Stimulated activated CD4-positive, alpha-beta T cell treated with anti-CD3 and anti-CD28 coated beads, TNF-alpha, amount 100 ng/mL, for 24 hours (primary cell): ENCODE measurements around the gene MED26.

Experiments used
- DNase-seq, 3 experiments: peaks; one replicate each; pipeline ENCODE4 v3.0.0-alpha.2; 2020; ENCODE audit warnings: low read depth in 3 of 3

MED26 gene

GRCh38 chr19:16542045-16542909 lies 85.7 kb downstream of the MED26 start, which contains the start of gene CHERP:
CHERP (minus strand) TSS chr19:16542437; CDS start chr19:16542378, 59 bp downstream.
- peak; percentile 87 to 92 (median 89) for DNase-seq

GRCh38 chr19:16541526-16542044 lies 86.4 kb downstream of the MED26 start:
- DNase-seq: no peak

- no peak for DNase-seq
Observed at GRCh38 chr19:16540948-16541347, 87.1 kb downstream of the MED26 start.

GRCh38 chr19:16537111-16537510 lies 90.9 kb downstream of the MED26 start:
- no peak for DNase-seq

GRCh38 chr19:16536130-16536529 lies 91.9 kb downstream of the MED26 start:
- no peak for DNase-seq

GRCh38 chr19:16535381-16535780 lies 92.6 kb downstream of the MED26 start:
- no peak for DNase-seq

GRCh38 chr19:16532440-16533234 lies 95.4 kb downstream of the MED26 start:
- DNase-seq: no peak

- no peak for DNase-seq
Observed at GRCh38 chr19:16531380-16531669, 96.7 kb downstream of the MED26 start.

GRCh38 chr19:16530540-16531379 lies 97.2 kb downstream of the MED26 start:
- no peak for DNase-seq

- DNase-seq: no peak
Observed at GRCh38 chr19:16529466-16530144, 98.4 kb downstream of the MED26 start.

GRCh38 chr19:16527971-16528521 lies 100.0 kb downstream of the MED26 start:
- peak in 2 of 3 experiments; percentile 22 to 30 for DNase-seq

- DNase-seq: no peak
Observed at GRCh38 chr19:16527334-16527935, 100.6 kb downstream of the MED26 start.

- no peak for DNase-seq
Observed at GRCh38 chr19:16525751-16526481, 102.1 kb downstream of the MED26 start.

GRCh38 chr19:16524991-16525734 lies 102.8 kb downstream of the MED26 start:
- no peak for DNase-seq
